Measurements from ENCODE around the gene CHRDL2.
"Not testable (repeated sequence)": the region's sequence is repeated elsewhere in the genome, so short reads cannot be mapped to it uniquely, and the experiment has no call there.

CHRDL2 gene, protein sequence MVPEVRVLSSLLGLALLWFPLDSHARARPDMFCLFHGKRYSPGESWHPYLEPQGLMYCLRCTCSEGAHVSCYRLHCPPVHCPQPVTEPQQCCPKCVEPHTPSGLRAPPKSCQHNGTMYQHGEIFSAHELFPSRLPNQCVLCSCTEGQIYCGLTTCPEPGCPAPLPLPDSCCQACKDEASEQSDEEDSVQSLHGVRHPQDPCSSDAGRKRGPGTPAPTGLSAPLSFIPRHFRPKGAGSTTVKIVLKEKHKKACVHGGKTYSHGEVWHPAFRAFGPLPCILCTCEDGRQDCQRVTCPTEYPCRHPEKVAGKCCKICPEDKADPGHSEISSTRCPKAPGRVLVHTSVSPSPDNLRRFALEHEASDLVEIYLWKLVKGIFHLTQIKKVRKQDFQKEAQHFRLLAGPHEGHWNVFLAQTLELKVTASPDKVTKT

DNA sequence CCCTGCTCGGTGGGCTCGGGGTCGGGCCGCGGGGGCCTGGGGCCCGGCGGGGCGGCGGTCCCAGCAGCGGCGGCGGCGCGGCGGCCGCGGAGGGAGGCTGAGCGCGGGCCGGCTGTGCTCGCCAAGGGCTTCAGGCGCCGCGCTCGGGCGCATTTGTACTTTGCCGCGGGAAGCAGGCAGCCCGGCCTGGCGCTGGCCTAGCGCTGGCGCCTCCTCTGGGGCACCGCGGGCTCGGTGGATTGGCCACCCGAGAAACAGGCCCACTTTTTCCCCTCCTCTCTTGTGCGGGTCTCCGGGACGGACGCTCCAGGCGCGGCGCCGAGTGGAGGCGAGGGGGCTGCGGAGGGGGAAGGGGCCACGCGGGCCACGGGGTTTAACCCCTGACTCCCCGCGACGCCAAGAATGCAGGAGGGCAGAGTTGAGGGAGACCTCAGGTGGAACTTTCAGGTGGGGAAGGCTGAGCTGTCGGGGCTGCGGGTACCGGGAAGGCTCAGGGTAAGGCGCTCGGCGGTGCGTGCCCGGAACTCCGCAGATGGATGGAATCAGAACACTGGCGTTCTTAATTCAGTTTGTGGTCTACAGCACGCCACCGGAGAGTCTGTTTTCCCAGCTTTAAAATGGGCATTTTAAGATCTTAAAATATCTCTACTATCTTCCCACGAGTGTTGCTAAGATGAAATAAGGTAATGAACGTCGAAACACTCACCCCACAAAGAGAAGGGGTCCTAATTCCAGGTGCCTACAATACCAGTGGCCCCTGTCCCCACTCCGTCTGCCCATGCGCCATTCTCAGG lies at the start of gene CHRDL2:
Gene CHRDL2 (minus strand): TSS at position 126 of the 794 bp plus-strand sequence. CDS start 538 bp downstream, outside the sequence.
- DNase-seq (ENCODE audit: low read depth) = no peak

DNA sequence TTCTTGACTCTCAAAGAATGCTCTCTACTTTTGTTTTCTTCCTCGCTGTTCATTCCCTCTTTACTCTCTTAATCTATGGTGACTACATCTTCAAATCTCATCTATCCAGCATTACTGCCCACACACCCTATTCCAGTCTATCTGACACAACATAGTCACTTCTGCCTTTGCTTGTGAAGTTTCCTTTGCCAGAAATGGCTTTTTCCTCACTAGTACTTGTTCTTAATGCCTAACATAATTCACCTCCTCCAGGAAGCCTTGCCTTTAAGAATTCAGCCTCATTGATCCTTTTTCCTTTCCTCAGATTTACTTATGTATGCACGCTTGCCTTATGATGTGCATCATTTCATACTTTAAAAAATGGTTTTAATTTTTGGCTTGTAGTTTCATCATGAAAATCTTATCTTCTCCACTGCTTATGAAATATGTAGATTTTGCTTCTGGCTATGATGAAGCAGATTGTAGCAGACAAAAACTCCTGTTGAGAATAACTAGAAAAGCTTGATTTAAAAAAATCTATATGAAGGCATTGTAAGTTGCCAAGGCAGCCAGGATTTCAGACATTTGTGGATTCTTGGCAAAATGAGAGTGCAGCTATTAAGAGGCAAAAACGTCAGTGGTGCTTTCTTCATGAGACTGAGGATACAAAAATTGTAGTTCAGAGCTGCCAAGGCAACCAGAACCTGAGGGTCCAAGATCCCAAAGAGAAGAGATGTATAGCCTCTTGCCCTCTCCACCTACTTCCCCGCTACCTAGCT lies 49.2 kb upstream of the CHRDL2 start:
- DNase-seq (ENCODE audit: low read depth) = no peak

GRCh38 chr11:74778581-74778980 lies 47.4 kb upstream of the CHRDL2 start:
- no peak for DNase-seq (ENCODE audit: low read depth)

- no peak for DNase-seq (ENCODE audit: low read depth)
Measured at GRCh38 chr11:74777877-74778276, 46.7 kb upstream of the CHRDL2 start.

GRCh38 chr11:74777038-74777437 lies 45.8 kb upstream of the CHRDL2 start:
- DNase-seq (ENCODE audit: low read depth) = no peak

DNA sequence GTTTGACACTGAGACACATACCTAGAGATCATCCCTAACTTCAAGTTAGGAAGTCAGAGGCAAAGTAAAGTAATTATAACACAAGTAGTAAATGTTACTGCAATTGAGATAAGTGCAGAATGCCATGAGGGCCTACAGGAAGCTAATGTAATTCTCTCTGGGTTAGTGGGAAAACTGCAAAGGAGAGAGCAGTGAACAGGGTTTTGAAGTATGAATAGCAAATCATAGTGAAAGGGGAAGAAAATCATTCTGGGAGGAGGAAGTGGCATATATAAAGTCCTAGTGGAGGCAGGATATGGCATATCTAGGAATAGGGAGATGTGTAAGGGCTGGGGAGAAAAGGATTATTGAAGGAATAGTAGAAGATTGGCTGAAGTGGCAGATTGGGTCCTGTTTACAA lies 45.3 kb upstream of the CHRDL2 start:
- no peak for DNase-seq (ENCODE audit: low read depth)

GRCh38 chr11:74775762-74776161 lies 44.5 kb upstream of the CHRDL2 start:
- DNase-seq (ENCODE audit: low read depth) = no peak

GRCh38 chr11:74773476-74773875 lies 42.2 kb upstream of the CHRDL2 start:
- no peak for DNase-seq (ENCODE audit: low read depth)

DNA sequence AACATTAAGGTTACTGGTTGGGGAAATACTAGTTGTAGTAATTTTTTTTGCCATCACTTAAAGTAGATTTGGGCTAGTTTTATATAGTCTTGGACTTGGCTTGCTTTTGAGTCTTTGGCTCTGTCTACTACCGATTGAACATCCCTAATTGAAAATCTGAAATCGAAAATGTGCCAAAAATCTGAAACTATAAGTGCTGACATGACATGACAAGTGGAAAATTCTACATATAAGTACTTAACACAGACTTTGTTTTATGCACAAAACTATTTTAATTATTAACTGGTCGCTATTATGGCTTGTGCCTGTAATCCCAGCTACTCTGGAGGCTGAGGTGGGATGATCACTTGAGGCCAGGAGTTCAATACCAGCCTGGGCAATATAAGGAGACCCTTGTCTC lies 39.9 kb upstream of the CHRDL2 start:
- no peak for DNase-seq (ENCODE audit: low read depth)

- no peak for DNase-seq (ENCODE audit: low read depth)
Measured at GRCh38 chr11:74770456-74770855, 39.2 kb upstream of the CHRDL2 start.

GRCh38 chr11:74769055-74769707 lies 38.0 kb upstream of the CHRDL2 start:
- DNase-seq (ENCODE audit: low read depth) = no peak

- peak; percentile 10 for DNase-seq (ENCODE audit: low read depth)
Measured at GRCh38 chr11:74768172-74768651, 37.0 kb upstream of the CHRDL2 start.

- no peak for DNase-seq (ENCODE audit: low read depth)
Measured at GRCh38 chr11:74766905-74767304, 35.7 kb upstream of the CHRDL2 start.

- DNase-seq (ENCODE audit: low read depth) = no peak
Measured at GRCh38 chr11:74756571-74756970, 25.3 kb upstream of the CHRDL2 start.

- DNase-seq (ENCODE audit: low read depth) = no peak
Measured at GRCh38 chr11:74755395-74755995, 24.3 kb upstream of the CHRDL2 start.

GRCh38 chr11:74754507-74755252 lies 23.5 kb upstream of the CHRDL2 start:
- no peak for DNase-seq (ENCODE audit: low read depth)

DNA sequence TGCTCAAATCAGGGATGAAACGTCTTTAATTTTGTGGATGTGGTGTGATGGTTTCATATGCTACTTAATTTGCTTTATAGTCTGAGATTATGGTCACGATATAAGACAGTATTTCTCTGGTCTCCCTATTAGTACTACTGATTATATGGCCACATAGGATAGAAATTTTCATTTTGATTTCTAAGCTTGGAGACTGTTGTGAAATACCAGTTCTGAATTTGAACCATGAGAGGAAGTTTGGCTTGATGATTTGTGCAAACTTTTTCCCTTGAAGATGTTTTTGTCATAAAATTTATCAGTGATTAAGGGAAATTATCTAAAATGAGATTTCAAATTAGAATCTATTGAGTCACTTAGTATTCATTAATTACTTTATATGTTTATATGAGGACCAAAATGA lies 20.1 kb upstream of the CHRDL2 start:
- no peak for DNase-seq (ENCODE audit: low read depth)

- not testable (repeated sequence) for DNase-seq (ENCODE audit: low read depth)
Measured at GRCh38 chr11:74750598-74750997, 19.4 kb upstream of the CHRDL2 start.

DNA sequence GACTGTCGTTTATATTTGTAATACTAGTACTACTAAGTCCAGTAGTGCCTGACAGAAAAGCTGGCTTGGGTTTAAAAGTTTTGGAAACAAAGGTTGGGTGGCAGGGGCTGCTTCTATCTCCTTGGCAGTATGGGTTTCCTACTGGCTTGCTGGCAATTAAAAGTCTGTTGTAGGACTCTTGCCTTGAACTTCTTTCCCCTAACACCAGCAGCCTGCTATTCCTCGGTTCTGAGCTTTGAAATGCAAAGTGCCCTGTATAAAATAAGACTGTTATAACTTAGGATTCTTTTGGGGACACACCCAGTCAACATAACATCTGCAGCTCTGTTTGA lies 18.7 kb upstream of the CHRDL2 start:
- no peak for DNase-seq (ENCODE audit: low read depth)

GRCh38 chr11:74749127-74749964 lies 18.1 kb upstream of the CHRDL2 start:
- peak; percentile 21 for DNase-seq (ENCODE audit: low read depth)
